ENCODE measurements around the gene F2.

DNA sequence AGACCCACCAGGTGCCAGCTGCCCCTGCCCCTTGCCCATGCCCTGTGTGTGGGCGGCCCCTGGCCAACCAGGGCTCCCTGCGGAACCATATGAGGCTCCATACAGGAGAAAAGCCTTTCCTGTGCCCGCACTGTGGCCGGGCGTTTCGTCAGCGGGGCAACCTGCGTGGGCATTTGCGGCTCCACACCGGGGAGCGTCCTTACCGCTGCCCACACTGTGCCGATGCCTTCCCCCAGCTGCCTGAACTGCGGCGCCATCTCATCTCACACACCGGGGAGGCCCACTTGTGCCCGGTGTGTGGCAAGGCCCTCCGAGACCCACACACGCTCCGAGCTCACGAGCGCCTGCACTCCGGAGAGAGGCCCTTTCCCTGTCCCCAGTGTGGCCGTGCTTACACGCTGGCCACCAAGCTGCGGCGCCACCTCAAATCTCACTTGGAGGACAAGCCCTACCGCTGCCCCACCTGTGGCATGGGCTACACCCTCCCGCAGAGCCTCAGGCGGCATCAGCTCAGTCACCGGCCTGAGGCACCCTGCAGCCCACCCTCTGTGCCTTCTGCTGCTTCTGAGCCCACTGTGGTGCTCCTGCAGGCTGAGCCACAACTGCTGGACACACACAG lies 13.8 kb upstream of the F2 start:
- TF ChIP-seq, protein P1, sequence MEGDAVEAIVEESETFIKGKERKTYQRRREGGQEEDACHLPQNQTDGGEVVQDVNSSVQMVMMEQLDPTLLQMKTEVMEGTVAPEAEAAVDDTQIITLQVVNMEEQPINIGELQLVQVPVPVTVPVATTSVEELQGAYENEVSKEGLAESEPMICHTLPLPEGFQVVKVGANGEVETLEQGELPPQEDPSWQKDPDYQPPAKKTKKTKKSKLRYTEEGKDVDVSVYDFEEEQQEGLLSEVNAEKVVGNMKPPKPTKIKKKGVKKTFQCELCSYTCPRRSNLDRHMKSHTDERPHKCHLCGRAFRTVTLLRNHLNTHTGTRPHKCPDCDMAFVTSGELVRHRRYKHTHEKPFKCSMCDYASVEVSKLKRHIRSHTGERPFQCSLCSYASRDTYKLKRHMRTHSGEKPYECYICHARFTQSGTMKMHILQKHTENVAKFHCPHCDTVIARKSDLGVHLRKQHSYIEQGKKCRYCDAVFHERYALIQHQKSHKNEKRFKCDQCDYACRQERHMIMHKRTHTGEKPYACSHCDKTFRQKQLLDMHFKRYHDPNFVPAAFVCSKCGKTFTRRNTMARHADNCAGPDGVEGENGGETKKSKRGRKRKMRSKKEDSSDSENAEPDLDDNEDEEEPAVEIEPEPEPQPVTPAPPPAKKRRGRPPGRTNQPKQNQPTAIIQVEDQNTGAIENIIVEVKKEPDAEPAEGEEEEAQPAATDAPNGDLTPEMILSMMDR (IDR thresholded peaks at IDR 0.05) = no peak
- TF ChIP-seq EZH2 (IDR thresholded peaks at IDR 0.05; ENCODE audit: borderline replicate concordance, insufficient read depth, low read depth, low read length, poor library complexity, severe bottlenecking) = no peak

All from B cell (primary cell).